ENCODE data around the gene WNT3A.

DNA sequence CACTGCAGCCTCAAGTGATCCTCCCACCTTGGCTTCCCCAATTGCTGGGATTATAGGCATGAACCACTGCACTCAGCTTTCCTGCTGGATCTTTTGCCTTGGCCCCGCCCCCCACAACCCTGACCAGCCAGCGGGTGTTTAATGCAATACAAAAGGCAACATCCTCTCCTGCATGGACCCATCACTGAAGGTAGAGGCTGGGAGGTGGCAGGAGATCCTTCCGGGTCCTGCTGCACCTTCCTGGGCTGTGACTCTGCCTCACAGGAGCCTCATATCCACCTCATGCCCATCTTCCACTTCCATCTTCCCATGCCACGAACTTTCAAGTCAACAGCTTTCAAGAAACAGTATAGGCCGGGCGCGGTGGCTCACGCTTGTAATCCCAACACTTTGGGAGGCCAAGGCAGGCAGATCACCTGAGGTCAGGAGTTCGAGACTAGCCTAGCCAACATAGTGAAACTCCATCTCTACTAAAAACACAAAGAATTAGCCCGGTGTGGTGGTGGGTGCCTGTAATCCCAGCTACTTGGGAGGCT lies 47.4 kb upstream of the WNT3A start:
- TF ChIP-seq, protein P1, sequence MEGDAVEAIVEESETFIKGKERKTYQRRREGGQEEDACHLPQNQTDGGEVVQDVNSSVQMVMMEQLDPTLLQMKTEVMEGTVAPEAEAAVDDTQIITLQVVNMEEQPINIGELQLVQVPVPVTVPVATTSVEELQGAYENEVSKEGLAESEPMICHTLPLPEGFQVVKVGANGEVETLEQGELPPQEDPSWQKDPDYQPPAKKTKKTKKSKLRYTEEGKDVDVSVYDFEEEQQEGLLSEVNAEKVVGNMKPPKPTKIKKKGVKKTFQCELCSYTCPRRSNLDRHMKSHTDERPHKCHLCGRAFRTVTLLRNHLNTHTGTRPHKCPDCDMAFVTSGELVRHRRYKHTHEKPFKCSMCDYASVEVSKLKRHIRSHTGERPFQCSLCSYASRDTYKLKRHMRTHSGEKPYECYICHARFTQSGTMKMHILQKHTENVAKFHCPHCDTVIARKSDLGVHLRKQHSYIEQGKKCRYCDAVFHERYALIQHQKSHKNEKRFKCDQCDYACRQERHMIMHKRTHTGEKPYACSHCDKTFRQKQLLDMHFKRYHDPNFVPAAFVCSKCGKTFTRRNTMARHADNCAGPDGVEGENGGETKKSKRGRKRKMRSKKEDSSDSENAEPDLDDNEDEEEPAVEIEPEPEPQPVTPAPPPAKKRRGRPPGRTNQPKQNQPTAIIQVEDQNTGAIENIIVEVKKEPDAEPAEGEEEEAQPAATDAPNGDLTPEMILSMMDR (optimal IDR thresholded peaks at IDR 0.05 in 1 of 3, IDR thresholded peaks at IDR 0.05 in 1 of 3, conservative IDR thresholded peaks at IDR 0.05 in 1 of 3; ENCODE audit: extremely low read depth in 1 of 3, insufficient read depth in 2 of 3, low read length in 3 of 3) = no peak
- no peak for TF ChIP-seq EZH2 (IDR thresholded peaks at IDR 0.05; ENCODE audit: low read length)

All from keratinocyte (primary cell).